Trophoblast cell (in vitro differentiated cells and primary cell): ENCODE results near the gene SMPD3.

Experiments used
- DNase-seq, 2 donors: peaks; one replicate each; pipeline ENCODE4 v3.0.0-alpha.2; 2016
- H2AFZ ChIP-seq: 2 replicates; pipeline ENCODE4 v1.6.1; 2013; ENCODE audit warnings: low read length, moderate library complexity, mild to moderate bottlenecking; ENCODE audit not compliant: insufficient read depth, poor library complexity
- H2AK5ac ChIP-seq: 2 replicates; pipeline ENCODE4 v1.6.1; 2013; ENCODE audit warnings: mild to moderate bottlenecking, low read length
- H2BK120ac ChIP-seq: 2 replicates; pipeline ENCODE4 v1.6.1; 2013; ENCODE audit warnings: low read length, mild to moderate bottlenecking, moderate library complexity; ENCODE audit not compliant: insufficient read depth, poor library complexity
- H2BK12ac ChIP-seq: 2 replicates; pipeline ENCODE4 v1.6.1; 2013; ENCODE audit warnings: mild to moderate bottlenecking, low read length, moderate library complexity
- H2BK5ac ChIP-seq: 2 replicates; pipeline ENCODE4 v1.6.1; 2013; ENCODE audit warnings: low read length, low read depth, moderate library complexity, mild to moderate bottlenecking; ENCODE audit not compliant: poor library complexity
- H3K14ac ChIP-seq: 2 replicates; pipeline ENCODE4 v1.6.1; 2013; ENCODE audit warnings: mild to moderate bottlenecking, low read length
- H3K18ac ChIP-seq: 2 replicates; pipeline ENCODE4 v1.6.1; 2013; ENCODE audit warnings: mild to moderate bottlenecking, low read length
- H3K23ac ChIP-seq: 2 replicates; pipeline ENCODE4 v1.6.1; 2013; ENCODE audit warnings: low read length
- H3K27ac ChIP-seq: 2 replicates; pipeline ENCODE4 v1.5.1; 2013; ENCODE audit warnings: low read depth, mild to moderate bottlenecking, inconsistent platforms, low read length, moderate library complexity
- H3K27me3 ChIP-seq: 2 replicates; pipeline ENCODE4 v1.6.1; 2013; ENCODE audit warnings: inconsistent platforms, mild to moderate bottlenecking, low read length, moderate library complexity; ENCODE audit not compliant: insufficient read depth
- H3K36me3 ChIP-seq, 2 experiments: 1 replicate in 1 of 2; 2 replicates in 1 of 2; pipeline ENCODE4 v1.6.1; 2013; ENCODE audit warnings: low read length in 2 of 2, mild to moderate bottlenecking in 2 of 2, moderate library complexity in 1 of 2; ENCODE audit not compliant: insufficient read depth in 2 of 2, control insufficient read depth in 1 of 2
- H3K4ac ChIP-seq: 2 replicates; pipeline ENCODE4 v1.6.1; 2013; ENCODE audit warnings: low read depth, mild to moderate bottlenecking, low read length, moderate library complexity
- H3K4me1 ChIP-seq, 2 experiments: 1 replicate in 1 of 2; 2 replicates in 1 of 2; pipeline ENCODE4 v1.6.1; 2013; ENCODE audit warnings: low read length in 2 of 2, mild to moderate bottlenecking in 2 of 2, moderate library complexity in 1 of 2; ENCODE audit not compliant: insufficient read depth in 2 of 2, control insufficient read depth in 1 of 2
- H3K4me2 ChIP-seq: 2 replicates; pipeline ENCODE4 v1.6.1; 2013; ENCODE audit warnings: inconsistent platforms, mild to moderate bottlenecking, low read length, moderate library complexity
- H3K4me3 ChIP-seq: 2 replicates; pipeline ENCODE4 v1.5.1; 2013; ENCODE audit warnings: mild to moderate bottlenecking, low read depth, low read length, inconsistent platforms
- H3K79me1 ChIP-seq: one replicate; pipeline ENCODE4 v1.6.1; 2013; ENCODE audit warnings: low read length
- H3K79me2 ChIP-seq: 2 replicates; pipeline ENCODE4 v1.6.1; 2013; ENCODE audit warnings: low read length, mild to moderate bottlenecking; ENCODE audit not compliant: control insufficient read depth, insufficient read depth, poor library complexity
- H3K9ac ChIP-seq: 2 replicates; pipeline ENCODE4 v1.6.1; 2013; ENCODE audit warnings: mild to moderate bottlenecking, low read length
- H3K9me3 ChIP-seq: 2 replicates; pipeline ENCODE4 v1.6.1; 2013; ENCODE audit warnings: low read depth, mild to moderate bottlenecking, control low read depth, inconsistent platforms, low read length; ENCODE audit not compliant: insufficient read depth
- H4K12ac ChIP-seq: 2 replicates; pipeline ENCODE4 v1.6.1; 2013; ENCODE audit warnings: low read depth, mild to moderate bottlenecking, low read length, moderate library complexity
- H4K8ac ChIP-seq: 2 replicates; pipeline ENCODE4 v1.6.1; 2013; ENCODE audit warnings: low read depth, mild to moderate bottlenecking, low read length, moderate library complexity
- H4K91ac ChIP-seq: one replicate; pipeline ENCODE4 v1.6.1; 2013; ENCODE audit warnings: low read depth, mild to moderate bottlenecking, low read length, moderate library complexity
- WGBS: extraction: QIAGEN DNeasy Blood & Tissue Kit; methylation state at CpG from one replicate; pipeline ENCODE4 v1.1.7; 2013; ENCODE audit warnings: missing lambda C conversion rate; ENCODE audit not compliant: insufficient read length, insufficient coverage; ENCODE audit errors: extremely low coverage; 5-methylcytosine and 5-hydroxymethylcytosine counted together

The SMPD3 gene

GRCh38 chr16:68486502-68487202 is 38.3 kb upstream of the SMPD3 start:
- Histone ChIP-seq H3K79me1 (no peaks in the 10 kb centered on the region), H3K14ac (no peak overlapping the region), H3K23ac (no peak overlapping the region), H3K4ac (no peak overlapping the region), H3K4me2 (no peak overlapping the region), H2AFZ (no peak overlapping the region), H4K8ac (no peak overlapping the region), H4K12ac (no peak overlapping the region), H3K18ac (no peak overlapping the region), H3K9me3 (no peaks in the 10 kb centered on the region), H2BK120ac (no peak overlapping the region), H3K4me1 (peaks cover 10 to 13% of the 10 kb centered on the region in 2 experiments), H2AK5ac (no peak overlapping the region), H2BK12ac (no peak overlapping the region), H3K79me2 (no peaks in the 10 kb centered on the region), H4K91ac (no peak overlapping the region), H3K27ac (no peak overlapping the region), H3K9ac (no peak overlapping the region), H3K4me3 (no peak overlapping the region), H3K27me3 (no peaks in the 10 kb centered on the region), H2BK5ac (no peak overlapping the region), H3K36me3 (no peaks in the 10 kb centered on the region)
- WGBS: no CpG with 5 or more reads among the region's 4 CpGs
- peak in 1 of 2 donors; percentile 58 for DNase-seq

DNA sequence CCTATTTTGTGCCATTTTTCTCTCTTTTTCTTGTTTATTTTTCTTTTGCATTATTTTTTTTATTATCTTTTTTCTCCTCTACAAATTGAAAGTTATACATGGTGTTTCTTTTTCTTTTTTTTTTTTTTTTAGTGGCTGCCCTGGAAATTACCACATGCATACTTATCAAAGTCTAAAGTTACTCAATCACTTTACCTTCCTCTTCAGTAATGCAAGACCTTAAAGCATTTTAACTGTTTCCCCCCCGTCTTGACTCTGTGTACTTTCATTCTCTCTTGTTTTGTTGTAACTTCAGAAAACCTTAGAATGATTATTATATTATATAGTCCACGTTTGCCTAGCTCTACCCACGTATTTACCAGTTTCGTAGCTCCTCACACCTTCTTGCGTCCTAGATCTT is 33.3 kb upstream of the SMPD3 start:
- Histone ChIP-seq H4K8ac (no peak overlapping the region), H3K23ac (no peak overlapping the region), H3K9ac (no peak overlapping the region), H4K91ac (no peak overlapping the region), H3K4me2 (no peak overlapping the region), H3K14ac (no peak overlapping the region), H3K4me3 (no peak overlapping the region), H2BK12ac (no peak overlapping the region), H2BK5ac (no peak overlapping the region), H4K12ac (no peak overlapping the region), H3K4me1 (peaks cover 8 to 13% of the 10 kb centered on the region in 2 experiments), H2AK5ac (no peak overlapping the region), H2BK120ac (no peak overlapping the region), H3K18ac (no peak overlapping the region), H3K79me2 (no peaks in the 10 kb centered on the region), H3K4ac (no peak overlapping the region), H3K36me3 (no peaks in the 10 kb centered on the region), H3K27me3 (no peaks in the 10 kb centered on the region), H2AFZ (no peak overlapping the region), H3K27ac (no peak overlapping the region), H3K9me3 (peaks cover 1% of the 10 kb centered on the region), H3K79me1 (no peaks in the 10 kb centered on the region)
- WGBS: no CpG with 5 or more reads among the region's 5 CpGs
- peak in 1 of 2 donors; percentile 26 for DNase-seq

- Histone ChIP-seq H3K23ac (no peak overlapping the region), H2BK120ac (no peak overlapping the region), H3K14ac (peak overlapping the region; percentile 16), H3K27me3 (no peaks in the 10 kb centered on the region), H3K79me2 (no peaks in the 10 kb centered on the region), H3K27ac (no peak overlapping the region), H2BK5ac (no peak overlapping the region), H3K4ac (no peak overlapping the region), H4K8ac (no peak overlapping the region), H3K4me3 (no peak overlapping the region), H2AK5ac (no peak overlapping the region), H3K79me1 (no peaks in the 10 kb centered on the region), H2AFZ (no peak overlapping the region), H4K12ac (no peak overlapping the region), H3K36me3 (no peaks in the 10 kb centered on the region), H3K18ac (no peak overlapping the region), H4K91ac (no peak overlapping the region), H2BK12ac (no peak overlapping the region), H3K4me1 (peaks cover 8 to 13% of the 10 kb centered on the region in 2 experiments), H3K4me2 (no peak overlapping the region), H3K9ac (no peak overlapping the region), H3K9me3 (peaks cover 1% of the 10 kb centered on the region)
- WGBS: no CpG with 5 or more reads among the region's 6 CpGs
- DNase-seq: peak; percentile 8 to 55
Observed at GRCh38 chr16:68480084-68480995, 32.0 kb upstream of the SMPD3 start.

DNA sequence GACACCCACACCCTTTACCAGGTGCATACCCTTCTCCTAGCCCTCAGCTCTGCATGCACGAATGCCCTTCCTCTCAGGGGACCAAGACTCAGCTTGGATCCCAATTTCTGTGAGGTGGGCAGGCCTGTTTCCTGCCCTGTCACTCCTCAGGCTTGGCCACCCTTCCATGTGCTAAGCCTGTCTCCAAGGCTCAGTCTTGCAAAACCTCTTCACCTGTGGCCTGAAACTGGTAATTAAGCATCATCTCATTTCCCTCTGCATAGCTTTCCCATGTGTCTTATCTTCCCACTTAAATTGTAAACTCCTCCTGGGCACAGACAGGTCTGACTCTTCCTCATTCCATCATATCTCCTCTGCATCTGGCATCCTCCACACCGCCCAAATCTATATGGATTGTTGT is 31.0 kb upstream of the SMPD3 start:
- Histone ChIP-seq H2AK5ac (no peak overlapping the region), H3K79me2 (no peaks in the 10 kb centered on the region), H3K27me3 (no peaks in the 10 kb centered on the region), H3K4me1 (peaks cover 12 to 20% of the 10 kb centered on the region in 2 experiments), H3K27ac (peak overlapping the region; percentile 78), H3K4me3 (no peak overlapping the region), H2BK5ac (peak overlapping the region; percentile 8), H3K79me1 (no peaks in the 10 kb centered on the region), H2BK120ac (peak overlapping the region; percentile 57), H3K4me2 (no peak overlapping the region), H3K9ac (no peak overlapping the region), H3K9me3 (peaks cover 1% of the 10 kb centered on the region), H4K8ac (no peak overlapping the region), H4K12ac (no peak overlapping the region), H2AFZ (peak overlapping the region; percentile 3), H3K18ac (no peak overlapping the region), H3K23ac (no peak overlapping the region), H3K36me3 (no peaks in the 10 kb centered on the region), H4K91ac (peak overlapping the region; percentile 41), H3K4ac (no peak overlapping the region), H2BK12ac (no peak overlapping the region), H3K14ac (peak overlapping the region; percentile 42)
- no CpG with 5 or more reads among the region's 2 CpGs for WGBS
- DNase-seq: peak; percentile 66 to 89
